ENCODE measurements around the gene PCSK2.

The PCSK2 gene

DNA sequence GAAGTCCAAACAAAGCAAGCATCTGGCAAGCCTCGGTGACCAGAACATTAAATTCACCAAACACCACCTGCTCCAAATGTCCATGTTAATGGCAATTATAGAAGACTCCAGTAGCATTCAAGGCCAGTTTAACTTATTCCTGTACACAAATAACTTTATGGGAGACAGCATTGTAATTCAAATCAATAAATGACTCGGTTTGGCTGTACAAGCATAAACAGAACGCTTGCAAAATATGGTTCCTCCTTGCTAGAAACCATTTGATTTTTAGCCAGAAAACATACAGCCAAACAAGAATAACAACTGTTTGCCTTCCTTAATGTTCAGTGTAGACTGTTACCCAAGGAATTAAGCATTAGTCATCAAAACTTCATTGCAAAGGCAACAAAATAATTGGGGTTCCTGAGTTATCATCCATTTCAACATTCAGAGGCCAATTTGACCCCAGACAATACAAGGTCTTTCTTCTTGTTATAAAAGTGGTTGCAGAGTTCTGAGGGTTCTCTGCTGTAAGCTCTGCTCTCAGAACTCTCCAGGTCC lies 179.3 kb downstream of the PCSK2 start:
- no peak for FAIRE-seq

DNA sequence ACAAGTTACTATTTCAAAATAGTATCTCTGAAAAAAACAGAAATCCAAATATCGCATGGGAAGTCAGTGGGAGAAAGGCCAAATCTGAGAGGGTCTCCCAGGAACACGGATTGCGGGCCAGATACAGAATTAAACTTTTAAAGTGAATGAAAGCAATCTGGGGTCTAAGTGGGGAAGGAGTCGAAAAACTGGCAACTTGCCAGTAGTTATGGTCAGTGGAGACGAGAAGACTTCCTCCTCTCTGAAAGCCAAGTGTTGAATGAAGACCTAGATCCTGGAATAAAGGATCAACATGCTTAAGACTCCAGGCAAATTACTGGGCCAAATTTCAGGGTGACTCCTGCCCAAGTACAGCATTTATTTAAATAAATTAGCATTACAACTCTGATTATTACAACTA lies 180.7 kb downstream of the PCSK2 start:
- no peak for FAIRE-seq

DNA sequence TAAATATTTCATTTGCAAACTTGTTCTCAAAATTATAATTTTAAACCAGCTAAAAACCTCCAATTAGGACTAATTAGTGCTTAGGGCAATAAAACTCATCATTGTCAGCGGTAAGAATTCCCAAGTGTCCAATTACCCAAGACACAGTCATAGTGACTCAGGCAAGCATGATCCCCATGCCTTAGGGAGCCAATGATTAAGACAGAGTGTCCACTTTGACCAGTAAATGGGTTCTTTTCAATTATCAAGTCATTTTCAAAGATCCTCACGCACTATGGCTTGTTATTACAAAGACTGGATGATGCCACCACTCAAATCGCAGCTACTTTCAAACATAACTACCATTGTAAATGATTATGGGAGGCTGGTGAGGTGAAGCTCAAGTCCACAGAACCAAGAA lies 190.4 kb downstream of the PCSK2 start:
- FAIRE-seq = no peak

DNA sequence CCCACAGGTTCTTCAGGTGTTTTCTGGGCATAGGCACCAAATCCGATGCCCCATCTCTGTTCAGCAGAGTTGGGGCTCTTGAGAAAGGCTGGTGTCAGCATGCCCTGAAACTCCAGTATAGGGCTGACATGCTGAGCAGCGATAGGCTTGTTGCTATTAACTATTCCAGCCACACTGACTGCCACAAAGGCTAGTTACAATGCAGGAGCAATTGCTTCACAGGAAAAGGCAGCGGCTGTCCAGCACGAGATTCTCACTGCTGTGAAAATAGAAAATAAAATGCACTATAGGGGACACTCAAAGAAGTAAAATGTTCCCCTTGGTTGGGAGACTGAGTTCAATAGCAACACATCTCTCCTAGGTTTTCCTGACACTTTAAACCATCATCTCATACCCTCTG lies 191.9 kb downstream of the PCSK2 start:
- no peak for FAIRE-seq

DNA sequence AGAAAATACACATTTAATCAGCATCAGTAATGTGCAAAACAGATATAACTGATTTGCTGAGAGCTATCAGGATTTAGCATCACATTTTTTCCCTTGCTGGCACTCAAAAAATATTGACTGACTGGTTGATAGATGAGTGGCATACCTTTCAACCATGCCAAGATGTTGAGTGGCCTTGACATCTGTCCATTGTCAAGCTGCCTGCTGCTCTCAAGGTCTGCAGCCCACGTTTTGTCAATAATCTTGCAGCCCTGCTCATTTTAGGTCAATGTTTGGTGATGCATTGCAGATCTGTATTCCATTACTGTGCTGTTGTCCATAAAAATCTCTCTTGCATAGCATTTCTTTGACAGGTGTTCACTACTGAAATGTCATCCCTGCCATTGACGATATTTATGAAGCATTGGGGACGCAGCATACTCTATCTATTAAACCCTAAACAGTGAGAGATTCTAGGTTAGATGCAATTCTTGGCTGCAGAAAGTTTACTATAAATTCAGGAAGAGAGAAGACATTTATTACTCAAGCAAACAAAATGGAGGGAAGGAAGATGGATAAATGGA lies 192.7 kb downstream of the PCSK2 start:
- no peak for FAIRE-seq

DNA sequence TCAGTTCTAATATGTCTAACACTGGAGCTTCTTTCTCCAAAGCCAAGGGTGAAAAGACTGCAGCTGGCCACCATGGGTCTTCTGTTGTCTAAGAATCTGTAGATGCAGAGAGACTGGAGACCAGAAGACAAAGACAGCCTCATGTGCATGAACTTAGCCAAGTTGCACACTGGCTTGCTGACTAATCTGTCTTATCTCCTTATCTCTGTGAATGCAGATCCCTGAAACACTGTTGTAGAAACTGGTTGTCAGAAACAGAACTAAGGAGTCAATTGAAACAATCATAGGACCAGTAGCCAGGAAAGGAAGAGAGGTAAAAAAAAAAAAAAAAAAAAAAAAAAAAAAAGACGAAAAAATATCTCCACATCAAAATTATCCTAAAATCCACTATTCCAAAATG lies 194.7 kb downstream of the PCSK2 start:
- no peak for FAIRE-seq

DNA sequence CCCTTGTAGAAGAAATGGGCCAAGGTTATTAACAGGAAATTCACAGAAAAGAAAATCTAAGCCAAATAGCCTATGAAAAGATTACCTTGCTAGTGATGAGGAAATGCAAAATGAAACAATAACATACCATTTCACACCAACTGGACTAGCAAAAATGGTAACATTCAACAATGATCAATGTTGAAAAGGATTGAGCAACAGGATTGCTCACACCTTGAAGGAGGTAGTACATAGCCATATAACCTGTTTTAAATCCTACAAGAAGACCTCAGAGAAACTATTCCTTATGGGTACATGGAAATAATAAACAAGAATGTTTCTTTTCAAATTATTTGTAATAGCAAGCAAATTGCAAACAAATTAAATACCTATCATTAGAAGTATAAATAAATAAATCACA lies 196.9 kb downstream of the PCSK2 start:
- no peak for FAIRE-seq

DNA sequence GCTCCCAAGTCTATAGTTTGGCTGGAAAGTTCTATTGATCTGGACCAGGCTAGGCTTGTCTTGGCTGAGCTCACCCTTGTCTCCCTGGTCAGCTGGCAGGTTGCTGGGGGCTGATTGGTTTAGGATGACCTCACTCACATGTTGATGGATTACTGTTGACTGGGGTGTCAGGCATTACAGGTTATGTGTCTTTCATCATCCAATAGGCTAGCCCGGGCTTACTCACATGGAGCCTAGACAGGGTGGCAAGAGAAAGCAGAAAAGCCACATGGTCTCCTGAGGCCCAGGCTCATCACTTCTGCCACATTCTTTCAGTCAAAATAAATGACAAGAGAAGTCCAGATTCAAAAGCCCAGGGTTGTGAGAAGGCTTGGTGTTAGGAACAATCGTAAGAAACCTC lies 200.8 kb downstream of the PCSK2 start:
- FAIRE-seq = no peak

DNA sequence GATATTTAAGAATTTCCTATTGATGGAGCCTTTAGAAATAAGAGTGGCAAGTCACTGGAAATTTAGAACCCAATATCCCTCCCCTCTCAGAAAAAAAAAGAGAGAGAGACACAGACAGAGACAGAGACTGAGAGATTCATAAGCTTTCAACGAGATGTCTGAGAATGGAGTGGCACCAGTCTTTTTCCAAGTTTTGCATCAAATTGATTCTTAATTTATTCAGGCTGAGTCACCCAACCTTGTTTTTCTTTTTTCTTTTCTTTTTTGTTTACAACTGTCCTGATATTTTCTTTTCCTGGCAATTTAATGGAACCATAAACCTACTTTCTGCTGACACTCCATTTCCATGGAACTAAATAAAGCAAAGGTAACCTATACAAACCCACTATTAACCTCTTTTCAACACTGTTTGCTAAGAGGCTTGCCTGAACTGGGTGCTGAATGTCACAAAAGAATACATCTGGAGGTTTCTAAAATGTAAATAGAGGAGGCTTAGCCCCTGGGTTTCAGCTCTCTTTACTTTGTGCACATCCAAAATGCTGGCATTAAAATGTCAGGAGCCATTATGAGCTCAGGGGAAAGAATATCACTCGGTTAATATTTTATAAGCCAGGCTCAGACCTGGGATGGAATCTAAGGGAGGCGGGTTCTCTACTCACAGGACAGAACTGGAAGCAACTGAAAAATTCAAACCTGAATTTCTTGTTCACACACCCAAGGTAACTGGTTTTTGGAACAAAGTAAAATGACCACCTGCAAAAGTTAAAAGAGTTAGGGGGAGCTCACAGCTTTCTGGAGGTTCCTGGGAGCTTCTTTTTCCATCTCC lies 203.5 kb downstream of the PCSK2 start:
- no peak for FAIRE-seq

DNA sequence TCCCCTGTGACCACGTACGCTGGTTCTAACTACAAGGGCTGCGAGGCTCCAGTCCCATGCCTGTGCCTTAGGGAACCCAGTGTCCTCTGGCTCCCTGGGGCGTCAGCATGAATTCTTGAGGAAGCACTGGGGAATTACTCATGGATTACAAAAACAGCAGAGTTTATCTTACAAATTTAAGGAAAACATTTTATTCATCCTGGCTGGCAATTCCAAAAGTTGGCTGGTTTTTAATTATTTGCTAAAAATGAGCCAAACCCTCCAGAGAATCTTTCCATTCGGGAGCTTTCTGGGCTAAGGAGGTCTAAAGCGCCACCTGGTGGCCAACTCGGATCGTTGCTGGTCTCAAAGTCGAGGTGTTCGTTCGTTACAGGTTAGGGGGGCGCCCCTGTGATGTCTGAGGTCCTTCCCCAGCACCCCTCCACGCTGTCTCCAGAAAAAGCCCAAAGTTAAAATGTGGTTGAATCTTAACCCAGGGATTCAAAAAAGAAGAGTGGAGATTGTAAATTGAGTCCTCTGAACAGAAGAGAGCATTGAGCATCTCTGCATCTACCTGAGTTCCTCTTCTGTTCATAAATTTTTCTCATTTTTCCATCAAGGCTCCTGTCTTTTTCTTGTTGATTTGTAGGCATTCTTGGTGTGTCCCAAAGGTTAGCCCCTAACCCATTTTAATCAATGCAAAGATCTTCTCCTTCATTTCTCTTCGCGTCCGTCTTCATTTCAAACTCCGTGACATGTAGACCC lies 205.0 kb downstream of the PCSK2 start:
- FAIRE-seq = no peak

DNA sequence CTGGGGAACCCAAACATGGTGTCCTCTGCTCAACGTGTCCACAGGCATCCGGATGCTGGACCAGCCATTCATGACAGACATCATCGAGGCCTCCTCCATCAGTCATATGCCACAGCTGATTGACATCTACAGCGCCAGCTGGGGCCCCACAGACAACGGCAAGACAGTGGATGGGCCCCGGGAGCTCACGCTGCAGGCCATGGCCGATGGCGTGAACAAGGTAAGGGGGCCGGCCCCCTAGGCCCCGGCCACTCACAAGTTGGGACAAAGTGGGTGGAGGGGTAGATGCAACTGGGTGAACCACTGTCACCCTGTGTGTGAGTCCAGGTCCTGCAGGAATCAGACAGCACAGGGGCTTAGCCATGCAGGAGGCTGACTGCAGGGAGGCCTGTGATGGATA lies 209.8 kb downstream of the PCSK2 start:
- FAIRE-seq = no peak

DNA sequence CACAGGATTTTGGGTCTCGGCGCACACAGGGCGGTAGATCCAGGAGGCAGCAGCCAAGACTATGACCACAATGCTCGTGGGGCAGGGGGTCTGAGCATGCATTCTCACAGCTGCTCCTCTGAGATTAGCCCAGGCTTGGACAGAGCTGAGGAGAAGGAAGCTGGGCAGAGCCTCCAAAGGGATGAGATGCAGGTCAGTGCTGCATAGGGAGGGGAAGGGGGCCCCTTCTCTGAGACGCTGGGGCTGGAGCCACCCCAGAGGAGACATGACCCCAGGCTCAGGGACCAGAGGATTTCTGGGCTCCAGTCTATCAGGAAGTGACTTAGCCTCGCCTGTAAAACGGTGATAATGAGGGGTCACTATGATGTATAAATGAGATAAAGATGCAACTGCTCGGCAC lies 210.4 kb downstream of the PCSK2 start:
- no peak for FAIRE-seq

DNA sequence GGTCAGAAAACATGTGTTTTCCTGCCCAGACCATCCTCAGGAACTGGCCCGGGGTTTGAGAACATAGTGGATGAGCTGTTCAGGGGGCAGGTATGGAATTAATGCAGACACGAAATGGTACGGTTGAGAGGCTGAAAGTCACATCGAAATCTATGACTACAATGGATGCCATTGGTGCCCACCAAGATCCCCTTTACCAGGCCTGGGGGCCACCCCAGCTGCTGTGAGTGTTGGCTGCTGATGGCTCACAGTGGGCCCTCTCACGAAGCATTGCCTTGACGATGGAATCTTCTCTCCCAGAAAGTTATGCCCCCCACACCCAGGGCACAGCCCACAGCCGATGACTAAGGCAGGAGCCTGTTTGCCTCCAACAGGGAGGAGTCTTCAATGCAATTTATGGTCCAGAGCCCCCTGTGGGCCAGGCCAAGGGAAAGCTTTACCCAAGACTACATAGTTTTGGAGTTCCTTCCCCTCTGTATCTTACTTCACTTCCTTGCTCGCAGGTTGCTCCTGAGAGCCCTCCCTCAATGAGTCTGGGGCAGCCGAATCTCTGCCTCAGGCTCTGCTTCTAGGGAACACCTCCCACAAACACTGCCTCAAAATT lies 211.7 kb downstream of the PCSK2 start:
- FAIRE-seq = no peak

DNA sequence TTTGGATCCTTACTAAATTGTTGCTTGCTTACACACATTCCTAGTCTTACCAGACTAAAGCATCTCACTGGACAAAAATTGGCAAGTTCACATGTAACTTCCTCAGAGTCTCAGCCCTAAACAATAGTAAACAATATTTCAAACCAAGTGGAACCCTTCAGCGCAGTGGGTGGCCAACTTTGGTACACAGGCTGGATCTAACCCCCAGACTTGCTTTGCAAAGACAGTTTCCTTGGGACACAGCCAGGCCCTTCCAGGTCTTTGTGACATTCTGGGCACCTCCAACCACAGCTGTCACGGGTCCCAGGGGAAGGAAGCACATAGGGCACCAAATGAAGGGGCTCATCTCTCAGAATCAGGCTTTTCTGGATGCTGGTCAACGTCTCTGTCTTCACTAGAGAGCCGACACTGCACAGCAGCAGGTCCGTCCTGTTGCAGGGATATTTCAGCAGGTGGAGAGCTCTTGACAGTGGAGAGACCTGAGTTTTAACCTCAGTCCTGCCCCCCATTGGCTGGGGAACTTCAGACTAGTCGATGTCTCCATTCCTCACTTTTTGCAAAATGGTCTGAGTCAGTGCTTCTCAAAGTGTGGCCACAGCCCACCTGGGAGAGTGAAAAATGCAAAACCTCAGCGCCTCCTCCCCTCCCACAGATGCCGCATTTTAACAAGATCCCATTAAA lies 212.9 kb downstream of the PCSK2 start:
- FAIRE-seq = no peak

DNA sequence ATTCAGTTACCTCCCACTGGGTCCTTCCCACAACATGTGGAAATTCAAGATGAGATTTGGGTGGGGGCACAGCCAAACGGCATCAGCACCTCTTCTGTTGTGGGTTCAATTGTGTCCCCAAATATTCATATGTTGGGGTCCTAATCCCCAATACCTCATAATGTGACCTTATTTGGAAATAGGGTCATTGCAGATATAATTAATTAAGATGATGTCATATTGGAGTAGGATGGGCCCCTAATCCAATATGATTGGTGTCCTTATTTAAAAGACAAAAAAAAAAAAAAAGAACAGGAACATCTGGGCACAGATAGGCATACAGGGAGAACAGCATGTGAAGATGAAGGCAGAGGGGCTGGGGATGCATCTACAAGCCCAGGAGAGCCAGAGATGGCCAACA lies 214.9 kb downstream of the PCSK2 start:
- FAIRE-seq = no peak

DNA sequence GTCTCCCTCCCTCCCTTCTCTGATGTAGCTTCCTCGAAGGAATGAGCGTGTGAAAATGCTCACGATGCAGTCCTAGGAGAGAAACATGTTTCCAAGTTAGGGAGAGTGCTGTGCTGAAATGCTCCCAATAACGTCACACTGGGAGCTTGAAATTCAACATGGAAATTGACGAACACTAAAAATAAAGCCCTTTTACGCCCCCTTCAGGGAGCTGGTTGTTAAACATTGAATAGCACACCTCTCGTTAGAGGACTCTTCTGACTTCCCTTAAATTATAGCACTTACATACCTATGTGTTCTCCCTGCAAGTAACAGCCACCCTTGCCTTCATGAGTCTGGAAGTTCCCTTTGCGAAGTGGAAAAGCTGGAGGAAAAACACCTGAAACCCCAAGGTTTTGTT lies 215.7 kb downstream of the PCSK2 start:
- no peak for FAIRE-seq

DNA sequence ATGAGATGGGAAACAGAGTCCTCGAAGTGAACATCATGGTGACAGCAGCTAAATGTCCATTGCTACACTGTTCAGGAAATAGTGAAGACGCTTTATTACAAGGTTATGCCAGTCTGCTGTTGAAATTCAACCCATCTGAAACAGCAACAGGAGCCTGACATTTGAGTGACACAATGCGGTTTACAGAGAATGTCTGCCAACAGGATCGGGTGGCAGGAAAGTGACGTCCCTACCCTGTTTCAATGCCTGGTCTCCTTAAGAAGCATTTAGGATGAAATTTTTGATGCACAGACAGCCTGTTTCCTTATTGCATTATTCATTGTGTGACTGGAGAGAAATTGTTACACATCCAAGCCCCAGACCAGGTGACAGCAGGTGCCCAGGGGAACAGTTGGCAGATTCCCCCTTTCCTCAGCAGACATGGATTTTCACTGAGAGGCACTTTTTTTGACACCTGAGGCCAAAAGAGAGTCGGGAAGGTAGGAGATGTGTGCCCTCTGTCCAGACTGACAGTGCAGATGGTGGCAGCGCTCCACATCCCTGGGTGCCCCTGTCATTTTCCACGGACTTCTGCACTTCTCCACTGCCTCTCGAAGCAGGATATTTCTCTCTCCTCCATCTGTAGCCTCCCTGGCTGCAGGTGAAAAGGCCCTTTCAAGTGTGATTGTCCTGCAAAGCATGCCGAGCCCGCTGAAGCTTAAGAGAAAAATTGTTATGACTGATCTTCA lies 216.5 kb downstream of the PCSK2 start:
- FAIRE-seq = no peak

DNA sequence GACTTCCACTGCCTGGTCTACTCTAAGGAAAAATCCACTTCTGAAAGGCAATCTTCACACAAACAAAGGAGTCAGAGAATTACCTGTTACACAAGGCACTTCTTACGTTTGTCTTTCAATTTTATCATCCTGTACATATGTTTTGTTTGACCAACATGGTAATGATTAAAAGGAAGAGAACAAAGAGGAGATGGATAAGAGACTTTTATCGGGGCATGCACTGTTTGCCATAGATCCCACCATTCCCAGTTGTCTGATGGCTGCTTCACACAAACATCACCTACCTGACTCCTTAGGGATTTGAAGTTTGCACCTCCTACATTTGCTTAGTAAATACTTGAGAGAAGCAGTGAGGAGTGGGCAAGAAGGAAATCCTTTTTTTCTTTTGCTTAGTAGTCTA lies 217.3 kb downstream of the PCSK2 start:
- FAIRE-seq = no peak

DNA sequence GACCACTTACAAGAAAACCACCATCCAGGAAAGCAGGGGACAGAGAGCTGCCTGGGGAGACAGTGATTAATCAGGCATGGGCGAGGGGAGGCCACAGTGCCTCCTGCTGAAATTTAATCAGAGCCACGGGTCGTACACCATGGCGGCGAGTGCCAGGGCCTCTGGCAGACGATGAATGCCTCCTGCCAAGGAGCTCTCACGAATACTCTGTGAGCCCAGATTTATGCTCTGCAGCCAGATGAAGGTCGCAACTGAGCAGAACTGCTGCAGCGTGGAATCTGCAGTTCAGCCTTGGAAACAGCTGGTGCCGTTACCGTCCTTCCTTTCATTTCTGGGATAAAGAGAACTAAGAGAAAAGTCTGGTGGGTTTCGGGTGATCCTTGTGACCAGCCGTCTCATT lies 218.7 kb downstream of the PCSK2 start:
- FAIRE-seq = no peak

DNA sequence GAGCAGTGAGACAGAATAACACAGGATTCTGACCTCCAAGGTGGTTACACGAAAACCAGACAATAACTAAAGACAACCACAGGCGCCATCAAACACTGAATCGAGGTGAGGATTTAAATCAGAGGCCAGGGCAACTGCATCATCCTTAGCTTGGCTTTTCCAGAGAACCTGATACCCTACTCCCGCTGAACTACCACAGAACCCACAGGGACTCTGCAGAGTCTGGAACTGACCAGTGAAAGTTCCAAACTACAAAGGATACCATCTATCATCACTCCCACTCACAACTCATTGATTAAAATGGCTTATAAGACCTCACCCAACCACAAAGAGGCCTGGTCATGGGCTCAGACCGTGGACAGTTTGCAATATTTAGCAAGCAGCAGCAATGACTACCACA lies 219.3 kb downstream of the PCSK2 start:
- no peak for FAIRE-seq

DNA sequence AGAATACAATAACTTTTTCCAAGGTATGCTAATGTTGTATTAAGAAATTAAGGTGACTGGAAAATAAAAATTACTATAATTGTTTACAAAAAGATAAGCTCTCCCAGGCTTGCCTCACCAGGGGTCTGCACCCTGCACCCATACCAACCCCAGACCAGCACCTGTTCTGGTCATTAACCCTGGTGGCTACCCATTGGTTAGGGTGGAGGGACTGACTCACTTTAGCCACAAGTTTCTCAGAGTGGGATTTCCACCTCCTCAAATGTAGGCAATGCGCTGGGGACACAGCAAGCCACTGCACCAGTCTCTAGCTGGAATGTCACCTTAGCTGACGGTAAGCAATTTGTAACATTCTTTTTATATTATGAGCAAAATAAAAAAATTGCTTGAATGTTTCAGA lies 221.2 kb downstream of the PCSK2 start:
- no peak for FAIRE-seq

DNA sequence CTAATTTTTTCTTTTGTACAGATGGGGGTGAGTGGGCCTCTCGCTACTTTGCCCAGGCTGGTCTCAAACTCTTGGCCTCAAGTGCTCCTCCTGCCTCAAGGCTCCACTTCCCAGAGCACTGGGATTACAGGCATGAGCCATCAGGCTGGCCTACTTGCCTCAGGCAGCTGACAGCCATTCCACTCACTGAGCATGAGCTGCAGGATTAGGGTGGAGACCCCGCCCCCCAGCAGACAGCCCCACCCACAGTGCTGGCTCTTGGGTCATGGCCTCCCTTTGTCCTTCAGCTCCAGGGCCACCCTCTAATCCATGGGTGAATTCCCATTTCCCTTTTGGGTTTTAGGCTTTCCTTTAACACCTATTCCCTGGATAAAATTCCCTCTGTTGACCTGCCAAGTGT lies 222.2 kb downstream of the PCSK2 start:
- FAIRE-seq = no peak
